MG63 (cell line): ENCODE results near the gene CAVIN1. TPM values are rescaled to one million over a fixed set of nuclear protein-coding genes. Genes with fewer than 3 reads are reported as not detected.

Experiments
- total RNA-seq: library from RNA; depleted of rRNA; stranded (reverse); fragments of >200 nt; shearing (Covaris generic); gene quantifications from 2 replicates; pipeline ENCODE4 v1.2.3, GENCODE V29; 2014; ENCODE audit warnings: low replicate concordance; rRNA removed

Gene CAVIN1
- total RNA-seq, 1 experiment from 2014 or later = 958 TPM

Other genes starting within 250 kb of the CAVIN1 start
- 0.46 TPM in 1 of 2 replicates, not detected in the other for gene KCNH4, start 242.1 kb downstream of the CAVIN1 start, total RNA-seq
- gene HCRT, start 237.8 kb downstream of the CAVIN1 start, total RNA-seq = not detected in 2 replicates
- 6.0 and 8.9 TPM in 2 replicates for gene GHDC, start 228.8 kb downstream of the CAVIN1 start, total RNA-seq
- gene STAT5B, start 146.9 kb downstream of the CAVIN1 start, total RNA-seq = 13.7 and 24.3 TPM in 2 replicates
- 4.6 and 23.0 TPM in 2 replicates for gene STAT5A, start 134.8 kb downstream of the CAVIN1 start, total RNA-seq
- gene STAT3, start 34.8 kb downstream of the CAVIN1 start, total RNA-seq = 59.9 and 66.2 TPM in 2 replicates
- gene ATP6V0A1, start 35.6 kb upstream of the CAVIN1 start, total RNA-seq = 15.9 and 28.0 TPM in 2 replicates
- 18.5 and 46.4 TPM in 2 replicates for gene NAGLU, start 113.0 kb upstream of the CAVIN1 start, total RNA-seq
- gene HSD17B1, start 129.7 kb upstream of the CAVIN1 start, total RNA-seq = 0.59 and 2.8 TPM in 2 replicates
- 7.7 and 12.4 TPM in 2 replicates for gene COASY, start 138.9 kb upstream of the CAVIN1 start, total RNA-seq
- gene MLX, start 143.8 kb upstream of the CAVIN1 start, total RNA-seq = 19.8 and 40.0 TPM in 2 replicates
- gene PSMC3IP, start 154.5 kb upstream of the CAVIN1 start, total RNA-seq = 5.6 and 29.6 TPM in 2 replicates
- 46.0 and 47.2 TPM in 2 replicates for gene RETREG3, start 186.1 kb upstream of the CAVIN1 start, total RNA-seq
- 65.4 and 69.8 TPM in 2 replicates for gene TUBG1, start 186.4 kb upstream of the CAVIN1 start, total RNA-seq
- gene TUBG2, start 236.0 kb upstream of the CAVIN1 start, total RNA-seq = 1.4 and 4.0 TPM in 2 replicates